HCT116 (cell line): Measurements from ENCODE around the gene UBAP2.

Experiments
- CEBPB ChIP-seq: IDR thresholded peaks from 2 replicates; pipeline ENCODE4 v1.6.1; 2012; ENCODE audit warnings: low read depth
- CTCF ChIP-seq, 3 experiments: fragments of 200-600 bp in 1 of 3; sonication (generic) in 1 of 3; IDR thresholded peaks in 2 of 3; conservative IDR thresholded peaks in 1 of 3; 2 replicates each; pipeline ENCODE4 v1.5.1; 2012 to 2017; ENCODE audit warnings: low read depth in 2 of 3, low read length in 2 of 3, antibody characterized with exemption in 1 of 3, borderline replicate concordance in 1 of 3, control low read depth in 1 of 3, mild to moderate bottlenecking in 1 of 3, mixed read lengths in 1 of 3, mixed run types in 1 of 3, moderate library complexity in 1 of 3; ENCODE audit not compliant: insufficient read depth in 1 of 3
- ELF1 ChIP-seq: IDR thresholded peaks from 2 replicates; pipeline ENCODE4 v1.6.1; 2012; ENCODE audit warnings: low read depth, borderline replicate concordance
- EZH2 ChIP-seq: fragments of 200-600 bp; sonication (generic); IDR thresholded peaks from 2 replicates; pipeline ENCODE4 v1.6.1; 2017; ENCODE audit warnings: antibody characterized with exemption, mixed run types
- FOSL1 ChIP-seq: IDR thresholded peaks from 2 replicates; pipeline ENCODE4 v1.6.1; 2012; ENCODE audit warnings: low read depth
- MAX ChIP-seq: IDR thresholded peaks from 2 replicates; pipeline ENCODE4 v1.6.1; 2012
- POLR2A ChIP-seq: IDR thresholded peaks from 2 replicates; pipeline ENCODE4 v1.7.0; 2011; ENCODE audit warnings: borderline replicate concordance; ENCODE audit not compliant: insufficient read depth, insufficient read length; ENCODE audit errors: extremely low read depth
- SP1 ChIP-seq: IDR thresholded peaks from 2 replicates; pipeline ENCODE4 v1.6.1; 2012; ENCODE audit warnings: low read depth
- SRF ChIP-seq: IDR thresholded peaks from 2 replicates; pipeline ENCODE4 v1.6.1; 2012; ENCODE audit warnings: low read depth
- TCF7L2 ChIP-seq: IDR thresholded peaks from 2 replicates; pipeline ENCODE4 v1.7.0; 2011; ENCODE audit warnings: borderline replicate concordance, inconsistent platforms; ENCODE audit not compliant: insufficient read depth, insufficient read length; ENCODE audit errors: extremely low read depth
- ZFX ChIP-seq: fragments of 450-650 bp; IDR thresholded peaks from 2 replicates; pipeline ENCODE4 v1.6.1; 2017
- TF ChIP-seq, protein P1 (sequence below): IDR thresholded peaks from 2 replicates; pipeline ENCODE4 v1.6.1; 2012; ENCODE audit warnings: low read depth

- no peak for TF ChIP-seq EZH2
- TF ChIP-seq MAX = no peak
- TF ChIP-seq CTCF (IDR thresholded peaks at IDR 0.05 in 2 of 3, conservative IDR thresholded peaks at IDR 0.05 in 1 of 3; ENCODE audit: borderline replicate concordance in 1 of 3, insufficient read depth in 1 of 3, low read depth in 2 of 3, low read length in 2 of 3) = no peak
- no peak for TF ChIP-seq ZFX
- TF ChIP-seq CEBPB = no peak
- TF ChIP-seq POLR2A = no peak
- no peak for TF ChIP-seq TCF7L2
- no peak for TF ChIP-seq SP1
- TF ChIP-seq, protein P1, sequence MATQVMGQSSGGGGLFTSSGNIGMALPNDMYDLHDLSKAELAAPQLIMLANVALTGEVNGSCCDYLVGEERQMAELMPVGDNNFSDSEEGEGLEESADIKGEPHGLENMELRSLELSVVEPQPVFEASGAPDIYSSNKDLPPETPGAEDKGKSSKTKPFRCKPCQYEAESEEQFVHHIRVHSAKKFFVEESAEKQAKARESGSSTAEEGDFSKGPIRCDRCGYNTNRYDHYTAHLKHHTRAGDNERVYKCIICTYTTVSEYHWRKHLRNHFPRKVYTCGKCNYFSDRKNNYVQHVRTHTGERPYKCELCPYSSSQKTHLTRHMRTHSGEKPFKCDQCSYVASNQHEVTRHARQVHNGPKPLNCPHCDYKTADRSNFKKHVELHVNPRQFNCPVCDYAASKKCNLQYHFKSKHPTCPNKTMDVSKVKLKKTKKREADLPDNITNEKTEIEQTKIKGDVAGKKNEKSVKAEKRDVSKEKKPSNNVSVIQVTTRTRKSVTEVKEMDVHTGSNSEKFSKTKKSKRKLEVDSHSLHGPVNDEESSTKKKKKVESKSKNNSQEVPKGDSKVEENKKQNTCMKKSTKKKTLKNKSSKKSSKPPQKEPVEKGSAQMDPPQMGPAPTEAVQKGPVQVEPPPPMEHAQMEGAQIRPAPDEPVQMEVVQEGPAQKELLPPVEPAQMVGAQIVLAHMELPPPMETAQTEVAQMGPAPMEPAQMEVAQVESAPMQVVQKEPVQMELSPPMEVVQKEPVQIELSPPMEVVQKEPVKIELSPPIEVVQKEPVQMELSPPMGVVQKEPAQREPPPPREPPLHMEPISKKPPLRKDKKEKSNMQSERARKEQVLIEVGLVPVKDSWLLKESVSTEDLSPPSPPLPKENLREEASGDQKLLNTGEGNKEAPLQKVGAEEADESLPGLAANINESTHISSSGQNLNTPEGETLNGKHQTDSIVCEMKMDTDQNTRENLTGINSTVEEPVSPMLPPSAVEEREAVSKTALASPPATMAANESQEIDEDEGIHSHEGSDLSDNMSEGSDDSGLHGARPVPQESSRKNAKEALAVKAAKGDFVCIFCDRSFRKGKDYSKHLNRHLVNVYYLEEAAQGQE = no peak
- TF ChIP-seq FOSL1 = no peak
- TF ChIP-seq ELF1 = no peak
- TF ChIP-seq SRF = no peak
Observed at GRCh38 chr9:33992632-33993031, 56.1 kb downstream of the UBAP2 start.
